GM12875 (cell line): ENCODE results near the gene CD48.

Experiments used
- H3K4me3 ChIP-seq: one replicate; pipeline ENCODE4 v1.5.1; 2011; ENCODE audit warnings: low read depth, low read length, control low read depth
- TF ChIP-seq, protein P1 (sequence below): IDR thresholded peaks from 2 replicates; pipeline ENCODE4 v1.5.1; 2011; ENCODE audit warnings: low read depth, mild to moderate bottlenecking, control low read depth, inconsistent platforms, low read length, moderate library complexity, borderline replicate concordance; ENCODE audit not compliant: insufficient read depth

Gene CD48

DNA sequence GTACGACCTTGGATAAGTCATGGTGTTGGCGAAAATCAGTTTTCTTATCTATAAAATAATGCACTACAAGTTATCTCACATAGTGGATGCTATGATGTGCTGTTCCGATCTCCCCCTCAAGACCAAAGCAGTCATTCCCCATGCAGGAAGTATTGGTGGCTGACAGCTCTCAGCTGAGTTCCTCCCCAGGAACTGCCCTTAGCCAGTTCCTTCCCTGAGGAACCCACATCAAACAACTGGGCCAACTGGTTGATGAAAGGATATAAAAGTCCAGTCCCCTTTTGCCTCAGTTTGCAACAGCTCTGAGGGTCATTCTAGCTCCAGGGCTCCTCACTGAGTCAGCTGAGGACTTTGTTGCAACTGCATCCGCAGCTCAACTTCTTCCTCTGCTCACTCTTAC, 48.7 kb downstream of the CD48 start:
- TF ChIP-seq, protein P1, sequence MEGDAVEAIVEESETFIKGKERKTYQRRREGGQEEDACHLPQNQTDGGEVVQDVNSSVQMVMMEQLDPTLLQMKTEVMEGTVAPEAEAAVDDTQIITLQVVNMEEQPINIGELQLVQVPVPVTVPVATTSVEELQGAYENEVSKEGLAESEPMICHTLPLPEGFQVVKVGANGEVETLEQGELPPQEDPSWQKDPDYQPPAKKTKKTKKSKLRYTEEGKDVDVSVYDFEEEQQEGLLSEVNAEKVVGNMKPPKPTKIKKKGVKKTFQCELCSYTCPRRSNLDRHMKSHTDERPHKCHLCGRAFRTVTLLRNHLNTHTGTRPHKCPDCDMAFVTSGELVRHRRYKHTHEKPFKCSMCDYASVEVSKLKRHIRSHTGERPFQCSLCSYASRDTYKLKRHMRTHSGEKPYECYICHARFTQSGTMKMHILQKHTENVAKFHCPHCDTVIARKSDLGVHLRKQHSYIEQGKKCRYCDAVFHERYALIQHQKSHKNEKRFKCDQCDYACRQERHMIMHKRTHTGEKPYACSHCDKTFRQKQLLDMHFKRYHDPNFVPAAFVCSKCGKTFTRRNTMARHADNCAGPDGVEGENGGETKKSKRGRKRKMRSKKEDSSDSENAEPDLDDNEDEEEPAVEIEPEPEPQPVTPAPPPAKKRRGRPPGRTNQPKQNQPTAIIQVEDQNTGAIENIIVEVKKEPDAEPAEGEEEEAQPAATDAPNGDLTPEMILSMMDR, result no peak
- H3K4me3 ChIP-seq, result no peak overlapping the region

DNA sequence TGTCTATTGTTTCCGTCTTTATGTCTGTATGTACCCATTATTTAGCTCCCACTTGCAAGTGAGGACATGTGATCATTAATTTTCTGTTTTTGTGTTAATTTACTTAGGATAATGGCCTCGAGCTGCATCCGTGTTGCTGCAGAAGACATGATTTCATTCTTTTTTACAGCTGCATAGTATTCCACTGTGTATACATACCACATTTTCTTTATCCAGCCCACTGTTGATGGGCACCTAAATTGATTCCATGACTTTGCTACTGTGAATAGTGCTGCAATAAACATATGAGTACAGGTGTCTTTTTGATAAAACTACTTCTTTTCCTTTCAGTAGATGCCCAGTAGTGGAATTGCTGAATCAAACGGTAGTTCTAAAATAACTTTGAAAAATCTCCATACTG, 52.1 kb downstream of the CD48 start:
- TF ChIP-seq, protein P1, result no peak
- H3K4me3 ChIP-seq, result no peak overlapping the region

DNA sequence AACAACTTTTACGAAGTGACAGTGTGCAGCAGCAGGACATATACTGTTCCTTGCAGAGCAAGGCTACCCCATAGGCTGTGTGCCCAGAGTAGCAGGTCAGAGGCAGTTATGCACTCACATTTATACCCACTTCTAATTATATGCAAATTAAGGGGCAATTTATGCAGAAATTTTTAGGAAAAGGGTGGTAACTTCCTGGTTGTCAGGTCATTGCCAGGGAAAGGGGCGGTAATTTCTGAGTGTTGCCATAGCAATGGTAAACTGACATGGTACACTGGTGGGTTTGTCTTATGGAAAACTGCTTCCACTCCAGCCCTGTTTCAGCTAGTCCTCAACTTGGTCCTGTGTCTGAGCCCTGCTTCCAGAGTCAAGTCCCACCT, 52.8 kb downstream of the CD48 start:
- TF ChIP-seq, protein P1, result no peak
- no peak overlapping the region for H3K4me3 ChIP-seq

DNA sequence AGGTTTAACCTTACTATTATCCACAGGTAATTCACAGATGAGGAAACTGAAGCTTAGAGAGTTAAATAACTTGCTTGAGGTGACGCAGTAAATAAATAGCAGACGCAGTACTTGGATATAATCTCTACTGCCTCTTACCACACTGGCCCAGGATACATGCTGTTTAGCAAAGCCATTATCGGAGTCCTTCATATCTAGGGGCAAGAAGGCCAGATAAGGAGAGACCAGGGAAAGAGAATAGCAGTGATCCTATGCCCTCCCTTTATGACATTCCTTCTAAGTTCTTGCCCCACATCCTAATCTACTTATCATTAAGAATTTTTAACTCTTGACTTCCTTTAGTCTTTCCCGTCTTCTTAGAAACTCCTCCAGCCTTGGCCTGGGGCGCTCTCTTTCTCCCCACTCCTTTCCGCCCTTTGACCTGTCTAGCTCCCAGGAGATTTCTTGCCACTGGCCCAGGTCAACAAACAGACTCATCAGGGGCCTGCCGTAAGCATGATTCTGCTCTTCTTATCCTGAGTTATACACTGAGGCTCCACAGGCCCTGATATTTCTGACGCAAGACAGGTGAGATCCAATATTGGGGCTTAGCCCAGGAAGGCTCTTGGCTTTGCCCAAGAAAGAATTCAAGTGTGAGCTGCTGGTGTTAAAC, 53.3 kb downstream of the CD48 start:
- no peak overlapping the region for H3K4me3 ChIP-seq
- TF ChIP-seq, protein P1, result no peak

DNA sequence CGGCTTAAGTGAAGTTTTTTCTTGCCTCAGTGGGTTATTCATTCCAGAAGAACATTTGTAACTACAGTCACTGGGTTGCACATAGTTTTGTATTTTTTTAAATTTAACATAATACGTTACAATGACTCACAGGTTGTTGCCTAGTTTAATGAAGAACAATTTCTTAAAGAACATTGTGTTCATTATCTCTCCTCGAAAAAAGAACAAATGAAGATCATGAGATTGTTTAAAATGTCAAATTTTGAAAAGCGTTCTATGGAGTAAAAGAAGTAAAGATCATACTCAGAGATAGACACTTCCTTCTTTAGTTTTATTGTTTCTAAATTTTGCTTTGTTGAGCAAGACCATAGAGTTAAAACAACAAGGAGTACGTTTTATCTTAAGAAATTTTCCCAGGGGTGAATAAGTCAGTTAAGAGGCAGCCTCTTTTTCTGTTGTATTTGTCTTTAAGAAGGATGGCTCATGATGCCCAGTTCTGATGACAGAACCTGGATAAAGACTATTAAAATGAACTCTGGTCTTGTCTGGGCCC, 54.3 kb downstream of the CD48 start:
- no peak overlapping the region for H3K4me3 ChIP-seq
- TF ChIP-seq, protein P1, result no peak

DNA sequence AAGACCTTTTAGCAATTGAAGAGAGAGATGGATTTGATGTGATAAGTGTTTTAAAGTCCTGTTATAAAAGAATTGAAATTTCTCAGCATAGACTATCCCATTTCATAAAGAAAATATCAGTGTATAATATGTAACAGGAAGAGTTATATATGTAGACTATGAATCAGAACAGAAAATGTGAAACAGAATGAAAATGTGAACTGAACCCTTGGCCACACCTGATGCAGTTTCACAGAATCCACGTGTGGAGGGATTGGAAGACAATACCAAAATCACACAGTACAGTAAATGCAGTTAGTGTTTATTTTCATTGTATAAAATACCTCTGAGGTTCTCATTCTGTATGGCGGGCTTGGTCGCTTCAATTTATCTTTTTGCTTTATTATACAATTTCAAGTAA, 54.9 kb downstream of the CD48 start:
- no peak overlapping the region for H3K4me3 ChIP-seq
- TF ChIP-seq, protein P1, result no peak

DNA sequence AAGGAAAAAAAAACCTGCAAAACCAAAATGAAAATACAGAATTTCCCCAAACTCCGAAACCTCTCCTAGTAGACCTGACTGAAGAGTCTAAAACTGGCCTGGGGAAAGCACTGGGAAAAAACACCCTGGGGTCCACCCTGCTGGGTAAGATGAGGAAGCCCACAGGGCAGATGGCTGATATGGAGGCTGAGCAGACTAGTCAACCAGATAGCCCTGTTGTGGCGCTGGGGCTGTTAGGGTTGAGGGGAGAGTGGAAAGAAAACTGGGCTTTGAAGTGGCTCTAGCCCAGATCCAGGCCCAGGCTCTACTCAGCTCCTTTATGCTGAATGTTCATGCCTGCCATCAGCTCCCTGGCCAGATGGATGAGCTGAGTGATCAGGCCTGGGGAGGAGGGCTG, 58.0 kb downstream of the CD48 start:
- TF ChIP-seq, protein P1, result no peak

More for the DNA sequence above, 58.0 kb downstream of the CD48 start:
- no peak overlapping the region for H3K4me3 ChIP-seq
